ENCODE results near the gene METTL2B. TPM values are rescaled to one million over a fixed set of nuclear protein-coding genes. Genes with fewer than 3 reads are reported as not detected.

The METTL2B gene
- total and polyA plus RNA-seq, 2 of the 8 experiments (the other 6 are each of a cell fraction or from before 2014, with no cell fraction given) = 14.6 to 43.5 TPM

GRCh38 chr7:128550920-128551319 is 74.4 kb downstream of the METTL2B start:
- peaks cover 0 to 18% of the 10 kb centered on the region in 2 experiments; a peak in 2 of 4 replicates for H3K79me2 ChIP-seq (ENCODE audit: control insufficient read depth in 1 of 2, insufficient read depth in 2 of 2, low read length in 2 of 2)
- H3K14ac ChIP-seq (ENCODE audit: insufficient read length) = no peak overlapping the region
- no peak overlapping the region for H2BK15ac ChIP-seq (ENCODE audit: low read length)
- no peak overlapping the region for H2BK12ac ChIP-seq (ENCODE audit: low read depth, low read length)
- H3K4me3 ChIP-seq (ENCODE audit: extremely low read depth in 1 of 4, insufficient read depth in 2 of 4, low read depth in 3 of 4, low read length in 4 of 4) = no peak overlapping the region
- peaks cover 0 to 6% (median 2%) of the 10 kb centered on the region in 4 experiments; a peak in 1 of 8 replicates for H3K36me3 ChIP-seq (ENCODE audit: control insufficient read depth in 2 of 4, insufficient read depth in 4 of 4, low read length in 3 of 4)
- no peak overlapping the region for H3K27ac ChIP-seq (ENCODE audit: low read depth, low read length)
- FAIRE-seq (no peak), DNase-seq (ENCODE audit: low read depth in 1 of 2, low spot score in 2 of 2) (peak in 1 of 2 experiments; percentile 23)
- no peaks in the 10 kb centered on the region for H3K23me2 ChIP-seq (ENCODE audit: low read depth, low read length)
- no peaks in the 10 kb centered on the region for H3K79me1 ChIP-seq (ENCODE audit: low read depth, low read length)
- POLR2A ChIA-PET (ENCODE audit: partially characterized antibody) = interaction anchor here (0.7 kb wide), 2 partner anchors 18 to 896 kb away, joined by 3 to 4 read pairs; no protein-coding TSS in a partner anchor
- H3K27me3 ChIP-seq (replicated peaks in 1 of 4; ENCODE audit: control insufficient read depth in 3 of 4, extremely low read depth in 1 of 4, insufficient read depth in 3 of 4, low read length in 3 of 4) = no peaks in the 10 kb centered on the region
- H2BK20ac ChIP-seq (ENCODE audit: low read length) = no peak overlapping the region
- no peak overlapping the region for H2BK120ac ChIP-seq (replicated peaks; ENCODE audit: low read depth, low read length)
- no peak overlapping the region for H4K91ac ChIP-seq (replicated peaks; ENCODE audit: insufficient read length, low read length)
- H3K56ac ChIP-seq (replicated peaks; ENCODE audit: insufficient read length, low read depth, low read length) = no peak overlapping the region
- CTCF ChIA-PET (ENCODE audit: partially characterized antibody) = interaction anchor here (0.6 kb wide), 1 partner anchor 49 kb away, joined by 3 read pairs; no protein-coding TSS in a partner anchor
- no peaks in the 10 kb centered on the region for H3K9me3 ChIP-seq (ENCODE audit: insufficient read depth in 2 of 2, low read depth in 1 of 2, low read length in 1 of 2)
- H3K23ac ChIP-seq (ENCODE audit: insufficient read length) = no peak overlapping the region
- H4K20me1 ChIP-seq (replicated peaks in 1 of 2; ENCODE audit: control insufficient read depth in 1 of 2, insufficient read depth in 2 of 2, low read length in 2 of 2) = peaks cover 0 to 1% of the 10 kb centered on the region in 2 experiments
- no peak overlapping the region for H2AK5ac ChIP-seq (ENCODE audit: low read depth, low read length)
- H4K5ac ChIP-seq (ENCODE audit: insufficient read length, low read depth, low read length) = no peak overlapping the region
- no peak overlapping the region for H2AFZ ChIP-seq (ENCODE audit: low read length)
- H3K4me1 ChIP-seq (replicated peaks in 1 of 4; ENCODE audit: control insufficient read depth in 3 of 4, insufficient read depth in 4 of 4, low read length in 3 of 4) = no peaks in the 10 kb centered on the region
- TF ChIP-seq MAFK (IDR thresholded peaks at IDR 0.05; ENCODE audit: low read depth, low read length) = no peak
- TF ChIP-seq NRF1 (IDR thresholded peaks at IDR 0.05; ENCODE audit: low read depth, low read length) = no peak
- TF ChIP-seq HDAC2 (IDR thresholded peaks at IDR 0.05; ENCODE audit: borderline replicate concordance in 1 of 2, low read depth in 2 of 2, low read length in 2 of 2) = no peak
- 100% methylated on average over 1 of the region's 1 CpG; no CpG with 5 or more reads in 1 of the 2 experiments for WGBS, 2 experiments (ENCODE audit: extremely low coverage in 1 of 2, insufficient coverage in 1 of 2, insufficient read length in 1 of 2, insufficient replicate concordance in 2 of 2, low coverage in 1 of 2, low lambda C conversion rate in 2 of 2, missing lambda C conversion rate in 1 of 2)
- H3K9ac ChIP-seq (replicated peaks in 1 of 4; ENCODE audit: extremely low read depth in 1 of 4, low read depth in 3 of 4, low read length in 3 of 4) = no peak overlapping the region
- no peak overlapping the region for H3K4ac ChIP-seq (replicated peaks; ENCODE audit: insufficient read length, low read depth, low read length)
- H3K18ac ChIP-seq (ENCODE audit: extremely low read depth, low read length) = no peak overlapping the region
- H2BK5ac ChIP-seq (ENCODE audit: low read depth, low read length) = no peak overlapping the region
- no peak overlapping the region for H4K8ac ChIP-seq (ENCODE audit: extremely low read depth, insufficient read depth, low read length)
- H3K4me2 ChIP-seq (ENCODE audit: insufficient read depth in 1 of 2, low read depth in 2 of 2, low read length in 2 of 2) = no peak overlapping the region
